IPS-15b (cell line): ENCODE measurements around the gene MFSD6.

ENCODE experiments used
- H3K27me3 ChIP-seq: one replicate; pipeline ENCODE4 v1.6.1; 2013; ENCODE audit warnings: low read length; ENCODE audit not compliant: control insufficient read depth, insufficient read depth
- H3K36me3 ChIP-seq: one replicate; pipeline ENCODE4 v1.6.1; 2013; ENCODE audit warnings: low read length; ENCODE audit not compliant: control insufficient read depth, insufficient read depth
- H3K4me1 ChIP-seq: one replicate; pipeline ENCODE4 v1.6.1; 2013; ENCODE audit warnings: mild to moderate bottlenecking, low read length; ENCODE audit not compliant: control insufficient read depth, insufficient read depth
- H3K4me3 ChIP-seq: one replicate; pipeline ENCODE4 v1.5.1; 2013; ENCODE audit warnings: low read depth, low read length
- H3K9ac ChIP-seq: one replicate; pipeline ENCODE4 v1.6.1; 2013; ENCODE audit warnings: low read depth, mild to moderate bottlenecking, low read length
- H3K9me3 ChIP-seq: one replicate; pipeline ENCODE4 v1.6.1; 2013; ENCODE audit warnings: mild to moderate bottlenecking, low read length; ENCODE audit not compliant: control insufficient read depth, insufficient read depth

MFSD6 gene

GRCh38 chr2:190545093-190545492, 136.9 kb downstream of the MFSD6 start:
- Histone ChIP-seq H3K4me1 (no peaks in the 10 kb centered on the region), H3K9ac (no peak overlapping the region), H3K9me3 (peaks cover 5% of the 10 kb centered on the region), H3K27me3 (no peaks in the 10 kb centered on the region), H3K4me3 (no peak overlapping the region), H3K36me3 (no peaks in the 10 kb centered on the region)

GRCh38 chr2:190545555-190546385, 137.6 kb downstream of the MFSD6 start:
- no peak overlapping the region for H3K9ac ChIP-seq
- no peaks in the 10 kb centered on the region for H3K4me1 ChIP-seq
- no peaks in the 10 kb centered on the region for H3K27me3 ChIP-seq
- no peaks in the 10 kb centered on the region for H3K9me3 ChIP-seq
- H3K4me3 ChIP-seq = no peak overlapping the region
- no peaks in the 10 kb centered on the region for H3K36me3 ChIP-seq

GRCh38 chr2:190546734-190547133, 138.6 kb downstream of the MFSD6 start:
- H3K36me3 ChIP-seq = no peaks in the 10 kb centered on the region
- H3K27me3 ChIP-seq = no peaks in the 10 kb centered on the region
- H3K9me3 ChIP-seq = no peaks in the 10 kb centered on the region
- H3K9ac ChIP-seq = no peak overlapping the region
- no peaks in the 10 kb centered on the region for H3K4me1 ChIP-seq
- no peak overlapping the region for H3K4me3 ChIP-seq

GRCh38 chr2:190547886-190548285, 139.7 kb downstream of the MFSD6 start:
- Histone ChIP-seq H3K27me3 (no peaks in the 10 kb centered on the region), H3K36me3 (no peaks in the 10 kb centered on the region), H3K9ac (no peak overlapping the region), H3K4me1 (no peaks in the 10 kb centered on the region), H3K9me3 (no peaks in the 10 kb centered on the region), H3K4me3 (no peak overlapping the region)

- Histone ChIP-seq H3K9me3 (no peaks in the 10 kb centered on the region), H3K36me3 (no peaks in the 10 kb centered on the region), H3K4me1 (peaks cover 3% of the 10 kb centered on the region), H3K27me3 (no peaks in the 10 kb centered on the region), H3K9ac (no peak overlapping the region), H3K4me3 (no peak overlapping the region)
These were observed 142.0 kb downstream of the MFSD6 start for GRCh38 chr2:190550137-190550536.
